ENCODE measurements around the gene NDUFC2. TPM values are rescaled to one million over a fixed set of nuclear protein-coding genes. Genes with fewer than 3 reads are reported as not detected.
"Not testable (repeated sequence)": the region's sequence is repeated elsewhere in the genome, so short reads cannot be mapped to it uniquely, and the experiment has no call there.

The NDUFC2 gene
- total and polyA plus RNA-seq, 2 experiments from 2014 or later = 122 to 711 TPM

DNA sequence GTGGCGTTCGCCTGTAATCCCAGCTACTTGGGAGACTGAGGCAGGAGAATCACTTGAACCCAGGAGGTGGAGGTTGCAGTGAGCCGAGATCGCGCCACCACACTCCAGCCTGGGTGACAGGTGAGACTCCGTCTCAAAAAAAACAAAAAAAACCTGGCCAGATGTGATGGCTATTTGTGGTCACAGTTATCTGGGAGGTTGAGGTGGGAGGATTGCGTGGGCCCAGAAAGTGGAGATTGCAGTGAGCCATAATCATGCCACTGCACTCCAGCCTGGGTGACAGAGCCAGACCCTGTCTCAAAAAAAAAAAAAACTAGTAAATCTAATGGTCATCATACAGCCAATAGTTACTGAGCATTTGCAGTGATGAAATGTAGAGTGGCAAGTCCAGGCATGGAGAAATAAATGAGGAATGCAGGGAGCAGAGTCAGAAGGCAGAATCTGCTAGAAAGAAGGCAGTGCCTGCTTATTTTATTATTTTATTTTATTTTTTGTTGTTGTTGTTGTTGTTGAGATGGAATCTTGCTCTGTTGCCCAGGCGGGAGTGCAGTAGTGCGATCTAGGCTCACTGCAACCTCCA lies 19.8 kb downstream of the NDUFC2 start:
- not testable (repeated sequence) for DNase-seq (ENCODE audit: low spot score); H3K79me2 ChIP-seq (replicated peaks; ENCODE audit: insufficient read depth); H3K4me1 ChIP-seq (ENCODE audit: insufficient read depth); H3K4me2 ChIP-seq; H3K27ac ChIP-seq (ENCODE audit: low read depth); H3K4me1 Mint-ChIP-seq; H2AFZ ChIP-seq; ATAC-seq; H3K36me3 Mint-ChIP-seq (ENCODE audit: low read depth); H3K9me3 Mint-ChIP-seq; H3K27me3 ChIP-seq (ENCODE audit: insufficient read depth); H3F3A ChIP-seq (replicated peaks; ENCODE audit: low read depth); H3K4me3 Mint-ChIP-seq; H3K36me3 ChIP-seq (ENCODE audit: insufficient read depth); H3K9me2 ChIP-seq (ENCODE audit: insufficient read depth); H3K27ac Mint-ChIP-seq; H4K20me1 ChIP-seq (replicated peaks; ENCODE audit: insufficient read depth); H3K27me3 Mint-ChIP-seq (ENCODE audit: insufficient read depth, low read depth, poor library complexity); H3K4me3 ChIP-seq

DNA sequence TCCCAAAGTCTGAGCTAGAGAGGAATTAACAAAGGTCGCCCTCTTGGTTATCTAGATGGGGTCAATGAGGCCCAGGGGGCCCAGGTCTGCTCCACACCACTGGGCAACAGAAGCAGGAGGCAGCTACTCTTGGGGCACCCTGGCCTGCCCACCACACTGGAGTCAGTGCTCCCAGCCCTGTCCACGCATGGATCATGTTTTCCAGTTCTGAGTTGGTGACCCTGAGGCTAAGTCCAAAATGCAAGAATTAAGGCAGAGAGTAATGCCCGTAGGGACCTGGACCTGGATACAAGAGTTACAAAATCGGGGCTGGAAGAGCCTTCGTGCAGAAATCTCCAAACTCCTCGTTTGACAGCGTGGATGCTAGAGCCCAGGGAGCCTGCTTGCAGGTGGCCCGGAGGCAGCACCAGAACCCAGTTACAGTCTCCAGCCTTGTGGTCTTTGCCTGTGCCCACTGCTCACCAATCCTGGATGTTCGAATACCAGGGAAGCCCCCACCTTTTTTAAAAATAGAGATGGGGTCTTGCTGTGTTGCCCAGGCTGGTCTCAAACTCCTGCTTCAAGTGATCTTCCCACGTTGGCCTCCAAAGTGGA lies 22.1 kb downstream of the NDUFC2 start:
- no peaks in the 10 kb centered on the region for H3K79me2 ChIP-seq (replicated peaks; ENCODE audit: insufficient read depth)
- no peaks in the 10 kb centered on the region for H3F3A ChIP-seq (replicated peaks; ENCODE audit: low read depth)
- TF ChIP-seq, protein P1, sequence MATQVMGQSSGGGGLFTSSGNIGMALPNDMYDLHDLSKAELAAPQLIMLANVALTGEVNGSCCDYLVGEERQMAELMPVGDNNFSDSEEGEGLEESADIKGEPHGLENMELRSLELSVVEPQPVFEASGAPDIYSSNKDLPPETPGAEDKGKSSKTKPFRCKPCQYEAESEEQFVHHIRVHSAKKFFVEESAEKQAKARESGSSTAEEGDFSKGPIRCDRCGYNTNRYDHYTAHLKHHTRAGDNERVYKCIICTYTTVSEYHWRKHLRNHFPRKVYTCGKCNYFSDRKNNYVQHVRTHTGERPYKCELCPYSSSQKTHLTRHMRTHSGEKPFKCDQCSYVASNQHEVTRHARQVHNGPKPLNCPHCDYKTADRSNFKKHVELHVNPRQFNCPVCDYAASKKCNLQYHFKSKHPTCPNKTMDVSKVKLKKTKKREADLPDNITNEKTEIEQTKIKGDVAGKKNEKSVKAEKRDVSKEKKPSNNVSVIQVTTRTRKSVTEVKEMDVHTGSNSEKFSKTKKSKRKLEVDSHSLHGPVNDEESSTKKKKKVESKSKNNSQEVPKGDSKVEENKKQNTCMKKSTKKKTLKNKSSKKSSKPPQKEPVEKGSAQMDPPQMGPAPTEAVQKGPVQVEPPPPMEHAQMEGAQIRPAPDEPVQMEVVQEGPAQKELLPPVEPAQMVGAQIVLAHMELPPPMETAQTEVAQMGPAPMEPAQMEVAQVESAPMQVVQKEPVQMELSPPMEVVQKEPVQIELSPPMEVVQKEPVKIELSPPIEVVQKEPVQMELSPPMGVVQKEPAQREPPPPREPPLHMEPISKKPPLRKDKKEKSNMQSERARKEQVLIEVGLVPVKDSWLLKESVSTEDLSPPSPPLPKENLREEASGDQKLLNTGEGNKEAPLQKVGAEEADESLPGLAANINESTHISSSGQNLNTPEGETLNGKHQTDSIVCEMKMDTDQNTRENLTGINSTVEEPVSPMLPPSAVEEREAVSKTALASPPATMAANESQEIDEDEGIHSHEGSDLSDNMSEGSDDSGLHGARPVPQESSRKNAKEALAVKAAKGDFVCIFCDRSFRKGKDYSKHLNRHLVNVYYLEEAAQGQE (IDR thresholded peaks at IDR 0.05; ENCODE audit: unreplicated experiment) = no peak
- TF ChIP-seq STAT1 (IDR thresholded peaks at IDR 0.05; ENCODE audit: unreplicated experiment) = no peak
- TF ChIP-seq ZNF114 (CRISPR knock-in tag; IDR thresholded peaks at IDR 0.05) = no peak
- no peak for TF ChIP-seq NANOG (IDR thresholded peaks at IDR 0.05; ENCODE audit: borderline replicate concordance)
- TF ChIP-seq EZH2phosphoT487 (IDR thresholded peaks at IDR 0.05; ENCODE audit: unreplicated experiment) = no peak
- no peak for TF ChIP-seq JUNB (IDR thresholded peaks at IDR 0.05; ENCODE audit: unreplicated experiment)
- TF ChIP-seq, protein P2, sequence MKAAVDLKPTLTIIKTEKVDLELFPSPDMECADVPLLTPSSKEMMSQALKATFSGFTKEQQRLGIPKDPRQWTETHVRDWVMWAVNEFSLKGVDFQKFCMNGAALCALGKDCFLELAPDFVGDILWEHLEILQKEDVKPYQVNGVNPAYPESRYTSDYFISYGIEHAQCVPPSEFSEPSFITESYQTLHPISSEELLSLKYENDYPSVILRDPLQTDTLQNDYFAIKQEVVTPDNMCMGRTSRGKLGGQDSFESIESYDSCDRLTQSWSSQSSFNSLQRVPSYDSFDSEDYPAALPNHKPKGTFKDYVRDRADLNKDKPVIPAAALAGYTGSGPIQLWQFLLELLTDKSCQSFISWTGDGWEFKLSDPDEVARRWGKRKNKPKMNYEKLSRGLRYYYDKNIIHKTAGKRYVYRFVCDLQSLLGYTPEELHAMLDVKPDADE (IDR thresholded peaks at IDR 0.05) = no peak
- no peak for TF ChIP-seq ZNF462 (CRISPR knock-in tag; IDR thresholded peaks at IDR 0.05)
- TF ChIP-seq POLR2AphosphoS5 (IDR thresholded peaks at IDR 0.05; ENCODE audit: low read depth) = no peak
- Mint-ChIP-seq H3K4me1 (no peaks in the 10 kb centered on the region), H3K27me3 (ENCODE audit: insufficient read depth, low read depth, poor library complexity) (peaks cover 2% of the 10 kb centered on the region), H3K4me3 (no peak overlapping the region), H3K9me3 (no peaks in the 10 kb centered on the region), H3K36me3 (ENCODE audit: low read depth) (no peaks in the 10 kb centered on the region), H3K27ac (no peak overlapping the region)
- DNase-seq (ENCODE audit: low spot score) = no peak
- no peaks in the 10 kb centered on the region for H3K9me2 ChIP-seq (ENCODE audit: insufficient read depth)
- no peak overlapping the region for H2AFZ ChIP-seq
- no peaks in the 10 kb centered on the region for H3K36me3 ChIP-seq (ENCODE audit: insufficient read depth)
- H3K4me2 ChIP-seq = no peak overlapping the region
- ATAC-seq = no peak
- no peaks in the 10 kb centered on the region for H3K27me3 ChIP-seq (ENCODE audit: insufficient read depth)
- H3K4me1 ChIP-seq (ENCODE audit: insufficient read depth) = no peaks in the 10 kb centered on the region
- no peak overlapping the region for H3K4me3 ChIP-seq
- H3K27ac ChIP-seq (ENCODE audit: low read depth) = no peak overlapping the region
- H4K20me1 ChIP-seq (replicated peaks; ENCODE audit: insufficient read depth) = no peaks in the 10 kb centered on the region
